ENCODE measurements around the gene MKRN2OS. TPM values are rescaled to one million over a fixed set of nuclear protein-coding genes. Genes with fewer than 3 reads are reported as not detected.
A peak's percentile ranks its signal among the peaks of the same experiment; 100 is the strongest.
"Not testable (repeated sequence)": the region's sequence is repeated elsewhere in the genome, so short reads cannot be mapped to it uniquely, and the experiment has no call there.

Gene MKRN2OS
- total RNA-seq, 1 donor from 2014 or later = 4.1 TPM

DNA sequence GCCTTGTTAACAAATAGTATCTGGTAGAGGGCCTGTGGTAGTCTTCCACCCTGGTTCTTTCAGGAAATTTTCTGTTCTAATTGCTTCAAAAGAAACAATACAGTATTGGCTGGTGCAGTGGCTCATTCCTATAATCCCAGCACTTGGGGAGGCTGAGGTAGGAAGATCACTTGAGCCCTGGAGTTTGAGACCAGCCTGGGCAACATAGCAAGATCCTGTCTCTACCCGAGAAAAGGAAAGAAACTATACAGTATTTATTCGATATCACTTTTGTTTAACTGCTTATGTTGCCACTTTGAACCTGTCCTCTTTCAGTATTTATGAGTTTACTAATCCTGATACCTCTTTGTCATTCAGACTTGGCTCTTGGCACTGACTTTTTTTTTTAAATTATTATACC is 16.1 kb upstream of the MKRN2OS start:
- no peak for DNase-seq (ENCODE audit: low spot score)

DNA sequence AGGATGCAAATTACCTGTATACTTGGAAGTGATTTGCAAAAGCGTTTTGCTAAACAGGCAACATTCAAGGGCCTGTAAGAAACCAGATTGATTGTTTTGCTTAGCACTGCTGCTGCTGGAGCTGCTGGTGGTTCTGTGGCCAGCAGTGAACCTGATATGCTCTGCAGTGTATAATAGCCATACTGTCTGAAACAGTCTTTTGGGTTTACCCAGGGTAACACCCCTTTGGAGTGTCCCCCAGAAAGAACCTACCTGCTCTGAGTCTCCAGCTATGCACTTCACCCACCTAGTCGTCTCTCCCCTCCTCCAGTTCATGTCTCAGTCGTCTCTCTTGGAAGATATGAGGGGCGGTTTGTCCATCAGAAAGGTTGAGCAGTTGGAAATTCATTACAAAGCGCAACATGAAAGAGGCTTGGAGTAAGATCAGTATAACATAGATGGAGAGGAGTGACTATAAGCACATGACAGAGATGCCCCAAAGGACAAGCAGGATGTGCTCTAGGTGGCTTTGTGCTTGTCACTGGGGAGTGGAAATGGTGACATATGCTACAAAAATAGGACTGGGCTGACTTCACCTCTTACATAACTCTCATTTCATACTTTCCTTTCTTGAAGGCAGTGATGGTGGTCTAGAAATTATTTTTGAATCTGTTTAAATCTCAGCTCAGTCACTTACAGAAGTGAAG is 15.3 kb upstream of the MKRN2OS start:
- DNase-seq (ENCODE audit: low spot score) = no peak

DNA sequence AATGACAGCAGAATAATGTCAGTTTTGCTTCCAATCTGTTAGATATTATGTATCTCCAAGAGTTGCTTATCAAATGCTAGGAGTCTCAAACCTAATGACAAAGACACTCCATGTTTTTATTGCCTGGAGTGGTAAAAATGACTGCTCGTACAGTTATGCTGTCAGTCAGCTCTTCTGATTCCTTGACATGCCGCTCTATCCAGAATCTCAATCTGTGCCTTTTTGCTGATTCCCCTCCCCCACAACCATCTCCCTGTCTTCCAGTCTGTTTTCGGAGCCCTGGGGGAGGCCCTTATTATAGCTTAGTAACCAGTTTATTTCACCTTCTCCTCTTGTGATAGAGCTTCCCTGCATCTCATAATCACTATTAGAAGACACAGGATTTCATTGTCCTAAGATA is 14.2 kb upstream of the MKRN2OS start:
- no peak for DNase-seq (ENCODE audit: low spot score)

DNA sequence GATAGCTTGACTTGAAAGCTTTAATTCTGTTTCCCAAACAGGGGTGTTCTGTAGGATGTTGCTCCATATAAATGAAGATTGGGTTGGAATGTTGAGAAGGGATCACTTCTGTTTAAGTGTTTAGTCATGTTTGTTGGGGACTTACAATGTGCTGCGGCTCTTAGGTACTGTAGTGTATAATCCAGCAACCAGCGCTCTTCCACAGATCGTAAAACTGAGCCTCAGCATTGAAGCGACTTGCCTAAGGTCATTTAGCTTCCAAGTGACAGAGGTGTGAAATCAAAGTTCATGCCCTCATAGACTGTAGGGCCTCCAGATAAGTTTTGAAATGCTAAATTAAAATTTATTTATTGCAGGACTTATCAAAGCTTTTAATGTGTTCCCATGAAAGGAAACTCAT is 13.4 kb upstream of the MKRN2OS start:
- DNase-seq (ENCODE audit: low spot score) = no peak

DNA sequence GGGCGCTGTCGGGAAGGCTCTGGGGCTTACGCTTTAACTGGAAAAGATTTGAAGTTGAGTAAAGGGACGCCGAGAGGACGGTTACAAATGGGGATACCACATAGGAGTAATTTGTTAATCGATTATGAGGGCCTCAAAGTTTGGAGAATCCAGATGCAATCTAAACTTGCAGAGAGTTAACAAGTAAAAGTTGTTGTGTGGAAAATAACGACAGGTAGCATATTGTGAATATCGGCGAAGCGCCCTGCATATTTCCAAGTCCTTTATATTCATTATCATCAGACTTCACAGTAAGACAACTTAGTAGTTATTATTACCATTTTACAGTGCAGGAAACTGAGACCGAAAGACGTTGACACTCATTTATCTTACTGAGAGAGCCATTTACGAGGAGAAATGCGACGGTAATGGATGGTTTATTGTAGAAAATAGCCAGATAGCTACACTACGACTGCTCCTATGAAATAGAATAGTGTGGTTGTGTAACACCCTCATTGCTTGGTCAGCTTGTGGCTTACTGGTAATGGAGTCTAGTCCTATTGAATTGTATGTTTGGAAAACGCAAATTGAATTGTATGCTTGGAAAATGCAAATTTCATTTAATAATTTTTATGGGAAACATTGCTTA is 12.3 kb upstream of the MKRN2OS start:
- DNase-seq (ENCODE audit: low spot score) = peak; percentile 35

DNA sequence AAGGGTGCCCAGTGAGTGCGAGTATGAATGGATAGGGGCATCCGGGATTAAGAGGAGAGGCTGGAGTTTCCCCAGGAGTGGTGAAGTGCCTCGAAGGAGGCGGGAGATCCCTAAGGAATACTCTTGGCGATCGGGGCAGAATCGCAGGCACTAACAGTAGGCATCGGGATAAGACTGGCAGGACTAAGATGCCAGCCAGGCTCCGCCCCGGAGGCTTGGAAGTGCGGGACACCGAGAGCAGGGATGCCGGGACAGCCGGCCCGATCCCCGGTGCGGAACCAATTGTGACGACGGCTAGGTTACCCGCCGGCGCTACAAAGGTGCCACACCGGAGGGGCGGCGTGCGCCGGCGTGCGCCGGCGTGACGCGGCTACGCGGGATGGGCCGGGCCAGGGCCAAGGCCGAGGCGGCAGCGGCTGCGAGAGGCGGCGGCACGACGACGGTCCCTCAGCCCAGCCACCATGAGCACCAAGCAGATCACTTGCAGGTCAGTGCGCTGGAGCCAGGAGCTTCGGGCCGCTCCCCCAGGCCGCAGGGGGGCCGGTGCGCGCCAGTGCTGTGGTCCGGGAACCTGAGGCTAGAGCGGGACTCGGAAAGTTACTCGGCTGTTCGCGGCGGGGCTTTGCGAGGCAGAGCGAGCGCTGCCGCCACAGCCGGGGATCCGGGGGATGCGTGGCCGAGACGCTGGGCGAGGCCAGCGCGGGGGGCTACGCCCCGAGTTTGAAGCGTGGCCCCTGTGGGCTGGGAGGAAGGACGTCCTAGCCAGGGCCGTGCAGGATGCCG is 11.6 kb upstream of the MKRN2OS start, which contains the start of gene MKRN2:
Gene MKRN2, plus strand, starts transcription at position 398 of the 783 bp plus-strand sequence. Its CDS starts 64 bp downstream, at position 462.
- peak; percentile 89 for DNase-seq (ENCODE audit: low spot score)

DNA sequence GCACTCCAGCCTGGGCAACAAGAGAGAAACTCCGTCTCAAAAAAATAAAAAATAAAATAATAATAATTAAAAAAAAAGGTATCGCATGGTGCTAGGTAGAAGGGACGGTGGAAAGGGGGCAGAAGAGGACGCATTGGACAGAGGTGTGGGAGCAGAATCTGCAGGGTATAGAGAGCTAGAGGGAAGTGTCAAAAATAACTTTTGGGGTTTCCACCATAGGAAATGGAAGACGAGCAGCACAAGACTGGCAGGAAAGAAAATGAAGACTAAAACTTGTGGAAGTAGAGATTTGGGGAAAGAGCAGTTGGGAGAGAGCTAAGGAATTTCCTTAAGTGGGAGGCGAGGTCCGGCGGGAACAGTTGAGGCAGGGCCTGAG is 11.0 kb upstream of the MKRN2OS start:
- DNase-seq (ENCODE audit: low spot score) = no peak

DNA sequence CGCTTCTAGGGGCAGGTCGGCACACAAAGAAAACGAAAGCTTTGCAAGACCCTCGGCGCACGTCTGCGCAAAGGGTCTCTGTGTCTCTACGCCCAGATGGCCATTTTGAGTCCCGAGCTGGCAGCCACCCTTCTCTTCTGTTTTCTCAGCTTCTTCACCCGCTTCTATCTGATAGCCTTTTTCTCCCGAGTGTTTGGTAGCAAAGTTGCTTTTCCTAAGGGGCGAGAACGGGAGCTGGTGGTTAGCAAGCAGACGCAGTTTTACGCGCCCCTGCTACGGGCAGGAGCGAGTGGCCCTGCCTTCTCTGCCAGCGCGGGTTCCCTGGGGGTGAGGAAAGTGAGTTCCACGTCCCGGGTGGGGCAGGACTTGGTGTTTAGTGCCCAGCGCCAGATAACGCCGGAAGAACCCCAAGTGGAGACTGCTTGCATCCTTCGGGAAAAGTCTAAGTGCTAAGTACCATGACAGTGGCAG is 8.7 kb upstream of the MKRN2OS start:
- DNase-seq (ENCODE audit: low spot score) = peak; percentile 47

DNA sequence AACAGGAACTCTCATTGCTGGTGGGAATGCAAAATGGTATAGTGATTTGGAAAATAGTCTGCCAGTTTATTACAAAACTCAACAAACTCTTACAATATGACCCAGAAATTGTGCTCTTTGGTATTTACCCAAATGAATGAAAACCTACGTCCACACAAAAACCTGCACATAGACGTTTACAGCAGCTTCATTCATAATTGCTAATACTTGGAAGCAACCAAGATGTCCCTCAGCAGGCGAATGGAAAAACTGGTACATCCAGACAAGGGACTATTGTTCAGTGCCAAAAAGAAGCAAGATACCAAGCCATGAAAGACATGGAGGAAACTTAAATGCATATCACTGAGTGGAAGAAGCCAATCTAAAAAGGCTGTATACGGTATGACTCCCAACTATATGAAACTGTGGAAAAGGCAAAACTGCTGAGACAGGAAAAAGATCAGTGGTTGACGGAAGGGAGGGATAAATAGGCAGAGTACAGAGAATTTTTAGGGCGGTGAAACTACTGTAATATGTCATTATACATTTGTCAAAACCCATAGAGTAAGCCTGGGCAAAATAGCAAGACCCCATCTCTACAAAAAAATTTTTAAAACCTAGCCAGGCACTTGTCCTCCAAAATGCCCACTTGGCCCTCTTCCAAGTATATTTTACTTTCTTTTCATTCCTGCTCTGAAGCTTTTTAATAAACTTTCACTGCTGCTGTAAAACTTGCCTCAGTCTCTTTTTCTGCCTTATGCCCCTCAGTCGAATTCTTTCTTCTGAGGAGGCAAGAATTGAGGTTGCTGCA is 4.9 kb upstream of the MKRN2OS start:
- DNase-seq (ENCODE audit: low spot score) = no peak

DNA sequence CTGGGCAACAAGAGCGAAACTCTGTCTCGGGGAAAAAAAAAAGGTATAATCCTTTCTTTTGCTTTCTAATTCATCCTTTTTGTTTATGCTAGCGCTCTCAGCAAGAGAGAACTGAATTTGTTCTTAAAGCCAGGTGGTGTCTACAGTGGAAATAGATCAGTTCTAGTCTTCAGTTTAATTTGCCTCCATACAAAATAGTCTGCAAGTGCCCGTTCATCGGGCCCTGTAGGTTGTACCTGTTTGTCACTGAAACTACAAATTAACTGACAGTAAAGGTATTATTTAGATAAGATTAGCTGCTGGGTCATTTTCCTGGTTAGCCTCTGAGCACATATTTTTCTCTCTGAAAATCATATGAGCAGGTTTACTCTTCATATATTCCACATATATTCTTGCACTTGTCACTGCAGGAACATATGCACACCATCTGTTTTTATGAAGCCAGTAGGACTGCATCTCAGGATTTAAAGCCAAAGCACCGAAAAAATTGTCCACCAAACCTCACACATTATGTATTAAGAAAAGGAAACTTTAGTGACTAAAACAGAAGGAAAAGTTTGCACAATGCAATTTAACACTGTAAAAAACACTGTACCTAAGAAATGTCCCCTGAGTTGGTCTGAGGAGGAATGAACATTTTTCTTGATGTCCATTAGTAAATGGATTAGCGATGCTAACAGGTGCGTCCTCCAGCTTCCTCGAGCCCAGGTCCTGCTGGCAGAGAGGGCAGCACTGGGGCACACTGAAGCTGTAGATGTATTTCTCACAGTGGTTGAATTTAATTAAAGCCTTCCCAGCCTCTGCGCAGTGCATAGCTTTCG is 437 bp downstream of the MKRN2OS start:
- DNase-seq (ENCODE audit: low spot score) = no peak

DNA sequence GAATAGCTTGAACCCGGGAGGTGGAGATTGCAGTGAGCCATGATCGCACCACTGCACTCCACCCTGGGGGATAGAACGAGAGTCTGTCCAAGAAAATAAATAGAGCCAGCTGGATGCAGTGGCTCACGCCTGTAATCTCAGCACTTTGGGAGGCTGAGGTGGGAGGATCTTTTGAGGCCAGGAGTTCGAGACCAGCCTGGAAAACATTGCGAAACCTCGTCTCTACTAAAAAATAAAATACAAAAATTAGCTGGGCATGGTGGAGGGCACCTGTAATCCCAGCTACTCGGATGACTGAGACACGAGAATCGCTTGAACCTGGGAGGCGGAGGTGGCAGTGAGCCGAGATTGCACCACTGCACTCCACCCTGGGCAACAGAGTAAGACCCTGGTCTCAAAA is 1.8 kb downstream of the MKRN2OS start:
- DNase-seq (ENCODE audit: low spot score) = not testable (repeated sequence)

DNA sequence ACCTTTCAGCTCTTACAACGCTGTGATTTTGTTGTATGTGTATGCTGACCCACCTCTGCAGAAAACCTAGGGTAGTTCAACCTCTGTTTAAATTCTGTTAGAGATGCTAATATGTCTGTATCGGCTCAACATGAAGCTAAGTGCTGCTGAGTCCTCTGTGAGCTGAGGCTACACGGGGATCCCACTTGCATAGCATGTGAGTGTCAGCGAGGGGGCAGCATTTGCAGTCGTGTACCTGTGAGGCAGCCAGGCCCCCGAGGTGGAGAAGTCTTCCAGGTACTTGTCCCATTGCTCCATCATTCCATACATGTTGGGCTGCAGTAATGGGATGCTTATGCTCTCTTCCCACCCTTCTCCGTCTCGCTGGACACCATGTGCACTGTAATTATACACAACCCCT is 3.7 kb downstream of the MKRN2OS start:
- DNase-seq (ENCODE audit: low spot score) = no peak

DNA sequence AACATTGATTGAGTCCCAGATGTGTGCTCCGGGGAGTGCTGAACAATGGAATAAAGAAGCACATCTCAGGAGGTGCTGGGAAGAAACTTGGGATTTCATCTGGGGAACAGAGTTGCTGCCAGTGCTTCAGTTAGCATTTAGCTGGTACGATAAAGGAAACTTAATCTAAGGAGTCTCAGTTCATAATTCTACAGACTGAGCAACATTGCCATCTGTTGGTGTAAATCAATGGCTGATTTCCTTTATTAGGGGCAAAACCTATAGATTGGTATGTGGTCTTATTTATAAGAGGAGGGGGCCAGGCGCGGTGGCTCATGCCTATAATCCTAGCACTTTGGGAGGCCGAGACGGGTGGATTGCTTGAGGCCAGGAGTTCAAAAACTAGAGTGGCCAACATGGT is 8.9 kb downstream of the MKRN2OS start:
- peak; percentile 40 for DNase-seq (ENCODE audit: low spot score)

DNA sequence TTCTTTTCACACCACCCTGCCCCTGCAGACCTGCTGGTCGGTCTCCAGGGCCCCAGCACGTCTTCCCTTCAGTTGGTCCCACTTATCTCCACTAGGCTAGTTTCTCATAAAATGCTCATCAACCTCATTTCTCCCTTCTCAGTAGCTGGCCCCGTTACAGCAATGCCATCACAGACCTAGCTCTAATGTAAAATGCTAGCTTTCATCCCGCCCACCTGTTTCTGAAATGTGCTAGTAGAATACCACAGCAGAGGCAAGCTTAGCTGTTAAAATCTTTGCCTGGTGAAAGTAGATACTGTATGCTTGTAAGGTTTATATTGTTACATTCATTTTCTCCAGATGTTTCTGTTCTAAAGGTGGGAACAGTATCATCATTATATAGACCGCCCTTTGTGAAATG is 13.1 kb downstream of the MKRN2OS start:
- no peak for DNase-seq (ENCODE audit: low spot score)

DNA sequence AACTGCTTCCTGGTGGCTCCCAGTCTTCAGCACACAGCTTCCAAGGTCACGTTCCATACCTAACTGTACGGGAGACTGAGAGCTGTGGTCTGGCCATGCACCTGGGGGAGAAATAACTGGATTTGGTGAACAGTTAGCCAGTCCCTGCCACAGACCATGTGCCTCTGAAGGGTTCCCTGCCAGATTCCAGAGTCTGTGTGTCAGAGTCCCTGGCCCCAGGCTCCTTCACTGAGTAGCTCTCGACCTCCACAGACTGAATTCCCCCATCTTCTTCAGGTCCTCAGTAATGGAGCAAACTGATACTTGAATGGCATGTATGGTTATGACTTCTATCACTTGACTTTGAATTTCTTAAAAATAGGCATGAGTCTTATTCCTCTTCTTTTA is 17.5 kb downstream of the MKRN2OS start:
- no peak for DNase-seq (ENCODE audit: low spot score)

DNA sequence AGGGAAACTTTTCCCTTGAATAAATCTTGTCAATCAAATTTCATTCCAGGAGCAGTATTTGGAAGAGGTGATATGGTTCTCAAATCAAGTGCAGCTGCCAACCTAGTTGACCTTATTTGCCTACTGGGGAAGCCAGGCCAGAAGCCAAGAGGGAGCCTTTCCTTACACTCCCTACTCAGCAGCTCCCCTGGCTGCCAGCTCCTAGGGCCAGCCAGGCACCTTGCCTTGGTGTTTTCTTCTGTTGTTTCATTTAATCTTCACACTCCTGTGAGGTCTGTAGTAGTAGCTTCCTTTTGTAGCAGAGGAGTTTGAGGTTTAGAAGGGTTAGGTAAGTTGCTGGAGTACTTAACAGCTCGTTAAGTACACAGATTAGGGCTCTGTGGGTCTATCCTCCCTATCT is 22.6 kb downstream of the MKRN2OS start:
- DNase-seq (ENCODE audit: low spot score) = no peak

DNA sequence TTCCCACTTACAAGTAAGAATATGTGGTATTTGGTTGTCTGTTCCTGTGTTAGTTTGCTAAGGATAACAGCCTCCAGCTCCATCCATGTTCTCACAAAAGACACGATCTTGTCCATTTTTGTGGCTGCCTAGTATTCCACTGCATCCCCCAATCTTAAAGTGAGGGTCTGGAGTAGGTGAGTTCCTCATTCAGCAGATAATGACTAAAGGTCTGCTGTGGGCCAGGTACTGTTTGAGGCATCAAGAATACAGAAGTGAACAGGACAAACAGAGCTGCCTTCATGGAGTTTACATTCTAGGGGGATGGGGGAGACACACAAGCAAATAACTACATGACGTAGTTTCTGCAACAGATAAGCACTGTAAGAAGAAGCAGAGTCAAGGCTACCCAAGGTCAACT is 24.3 kb downstream of the MKRN2OS start:
- DNase-seq (ENCODE audit: low spot score) = no peak

DNA sequence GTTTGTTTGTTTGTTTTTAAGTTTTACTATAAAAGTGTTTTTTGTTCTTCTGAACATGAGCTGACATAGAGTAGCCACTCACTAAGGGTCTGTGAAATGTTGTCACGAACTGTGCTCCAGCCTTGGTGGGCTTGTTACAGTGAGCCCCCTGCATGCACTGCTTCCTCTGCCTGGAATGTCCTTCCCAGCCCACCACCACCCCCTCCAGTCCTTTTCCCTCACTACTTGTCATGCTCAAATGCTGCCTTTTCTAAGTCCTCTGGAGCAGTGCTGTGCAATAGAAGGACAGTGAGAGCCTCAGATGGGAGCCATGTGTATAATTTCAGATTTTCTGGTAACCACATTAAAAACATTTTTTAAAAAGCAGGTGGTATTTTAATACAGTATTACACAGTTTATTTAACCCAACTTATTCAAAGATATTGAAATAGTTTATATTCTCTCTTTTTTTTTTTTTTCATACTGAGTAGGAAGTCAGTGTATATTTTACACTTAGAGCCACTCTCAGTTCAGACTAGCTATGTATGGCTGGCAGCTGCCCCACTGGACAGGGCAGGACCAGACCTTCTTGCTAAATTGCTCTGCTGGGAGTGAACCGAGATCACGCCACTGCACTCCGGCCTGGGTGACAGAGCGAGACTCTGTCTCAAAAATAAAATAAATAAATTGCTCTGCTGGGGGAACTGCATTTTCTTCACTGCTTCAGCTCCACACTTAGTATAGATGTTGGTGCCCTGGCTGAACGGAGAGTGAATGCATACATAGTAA is 26.9 kb downstream of the MKRN2OS start:
- no peak for DNase-seq (ENCODE audit: low spot score)

DNA sequence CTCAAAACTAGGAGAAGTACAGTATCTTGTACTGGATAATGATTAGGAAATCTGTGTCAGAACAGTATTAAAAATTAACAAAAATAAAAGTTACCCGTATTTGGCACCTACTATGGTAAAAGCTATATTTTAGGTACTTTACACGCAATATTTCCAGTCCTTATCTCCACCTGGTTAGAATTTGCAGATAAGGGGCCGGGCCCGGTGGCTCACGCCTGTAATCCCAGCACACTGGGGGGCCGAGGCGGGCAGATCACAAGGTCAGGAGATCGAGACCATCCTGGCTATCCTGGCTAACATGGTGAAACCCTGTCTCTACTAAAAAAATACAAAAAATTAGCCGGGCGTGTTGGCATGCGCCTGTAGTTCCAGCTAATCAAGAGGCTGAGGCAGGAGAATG is 28.4 kb downstream of the MKRN2OS start:
- DNase-seq (ENCODE audit: low spot score) = no peak

DNA sequence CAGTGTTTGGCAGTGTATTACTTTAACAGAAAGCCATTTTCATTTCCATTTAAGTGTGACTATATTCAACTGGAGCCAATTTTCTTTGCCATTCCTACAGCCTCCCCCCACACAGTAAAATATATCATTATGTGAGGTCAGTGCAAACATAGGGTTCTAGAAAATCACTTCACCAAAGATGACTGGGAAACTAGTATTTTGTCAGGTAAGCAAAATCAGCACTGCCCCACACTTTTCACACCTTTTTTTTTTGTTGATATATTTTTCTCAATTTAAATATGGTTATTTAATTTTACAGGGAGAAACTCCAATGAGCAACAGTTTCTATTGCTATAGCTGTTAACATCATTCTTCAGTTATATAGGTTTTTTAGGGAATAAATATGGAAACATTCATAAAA is 29.7 kb downstream of the MKRN2OS start:
- DNase-seq (ENCODE audit: low spot score) = no peak

Data from umbilical cord (tissue), 2 donors.